Prostate gland (tissue), 2 donors: ENCODE measurements around the gene ABLIM3.

ENCODE experiments used
- POLR2AphosphoS5 ChIP-seq: sonication (generic); formaldehyde crosslinking; IDR thresholded peaks from one replicate; pipeline ENCODE4 v1.6.1; 2017; ENCODE audit warnings: antibody characterized with exemption
- TF ChIP-seq, protein P1 (sequence below), 4 experiments: fragments of 200-600 bp in 2 of 4; fragments of 450-650 bp in 2 of 4; sonication (generic) in 2 of 4; IDR thresholded peaks; 1 replicate in 3 of 4; 2 replicates in 1 of 4; pipeline ENCODE4 v1.5.1; 2016 to 2019; ENCODE audit warnings: antibody characterized with exemption in 4 of 4, mild to moderate bottlenecking in 2 of 4, moderate library complexity in 2 of 4

DNA sequence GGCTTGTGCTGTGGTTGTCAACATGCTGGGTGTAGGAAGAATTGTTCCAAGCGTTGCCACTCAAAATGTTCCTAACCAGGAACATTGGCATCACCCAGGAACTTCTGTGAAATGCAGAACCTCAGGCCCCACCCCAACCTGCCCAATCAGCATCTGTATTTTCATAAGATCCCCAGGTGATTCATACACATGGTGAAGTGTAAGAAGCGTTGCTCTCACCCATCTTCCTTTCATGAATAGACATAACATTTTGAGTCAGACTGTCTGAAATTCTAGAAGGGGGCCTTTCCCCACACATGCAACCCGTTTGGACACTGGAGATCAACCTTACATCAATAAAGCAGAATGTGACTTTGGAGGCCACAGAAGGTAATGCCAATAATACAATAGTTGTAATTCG lies 121.0 kb downstream of the ABLIM3 start:
- no peak for TF ChIP-seq POLR2AphosphoS5
- TF ChIP-seq, protein P1, sequence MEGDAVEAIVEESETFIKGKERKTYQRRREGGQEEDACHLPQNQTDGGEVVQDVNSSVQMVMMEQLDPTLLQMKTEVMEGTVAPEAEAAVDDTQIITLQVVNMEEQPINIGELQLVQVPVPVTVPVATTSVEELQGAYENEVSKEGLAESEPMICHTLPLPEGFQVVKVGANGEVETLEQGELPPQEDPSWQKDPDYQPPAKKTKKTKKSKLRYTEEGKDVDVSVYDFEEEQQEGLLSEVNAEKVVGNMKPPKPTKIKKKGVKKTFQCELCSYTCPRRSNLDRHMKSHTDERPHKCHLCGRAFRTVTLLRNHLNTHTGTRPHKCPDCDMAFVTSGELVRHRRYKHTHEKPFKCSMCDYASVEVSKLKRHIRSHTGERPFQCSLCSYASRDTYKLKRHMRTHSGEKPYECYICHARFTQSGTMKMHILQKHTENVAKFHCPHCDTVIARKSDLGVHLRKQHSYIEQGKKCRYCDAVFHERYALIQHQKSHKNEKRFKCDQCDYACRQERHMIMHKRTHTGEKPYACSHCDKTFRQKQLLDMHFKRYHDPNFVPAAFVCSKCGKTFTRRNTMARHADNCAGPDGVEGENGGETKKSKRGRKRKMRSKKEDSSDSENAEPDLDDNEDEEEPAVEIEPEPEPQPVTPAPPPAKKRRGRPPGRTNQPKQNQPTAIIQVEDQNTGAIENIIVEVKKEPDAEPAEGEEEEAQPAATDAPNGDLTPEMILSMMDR (IDR thresholded peaks at IDR 0.05), result no peak
